GM21737 (cell line): ENCODE measurements around the gene CADM2.
"Not testable (repeated sequence)": the region's sequence is repeated elsewhere in the genome, so short reads cannot be mapped to it uniquely, and the experiment has no call there.

Source experiments
- ATAC-seq: cut with Tn5 transposase; IDR thresholded peaks from one replicate; pipeline ENCODE4 v1.9.1; 2021; ENCODE audit warnings: mild to moderate bottlenecking, moderate library complexity; ENCODE audit not compliant: unreplicated experiment

The CADM2 gene

DNA sequence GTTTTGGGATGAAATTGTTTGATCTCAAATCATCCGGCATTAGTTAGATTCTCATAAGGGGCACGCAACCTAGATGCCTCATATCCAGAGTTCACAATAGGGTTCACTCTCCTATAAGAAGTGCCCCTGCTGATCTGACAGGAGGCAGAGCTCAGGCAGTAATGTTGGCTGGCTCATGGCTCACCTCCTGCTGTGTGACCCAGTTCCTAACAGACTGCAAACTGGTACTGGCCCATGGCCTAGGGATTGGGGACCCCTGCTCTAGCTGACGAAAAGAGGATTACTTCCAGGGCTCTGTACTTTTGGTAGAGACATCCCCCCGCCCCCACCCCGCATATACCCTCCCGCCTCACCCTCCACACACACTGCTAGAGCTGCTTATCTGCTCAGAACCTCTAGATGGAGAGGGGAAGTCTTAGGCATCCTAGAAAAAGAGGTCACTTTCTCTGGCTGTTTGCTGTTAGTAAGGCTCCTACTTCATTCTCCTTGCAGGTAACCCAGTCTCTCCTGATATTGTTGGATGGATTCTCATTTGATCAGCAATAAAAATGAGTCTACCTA is 923.1 kb downstream of the CADM2 start:
- no peak for ATAC-seq

DNA sequence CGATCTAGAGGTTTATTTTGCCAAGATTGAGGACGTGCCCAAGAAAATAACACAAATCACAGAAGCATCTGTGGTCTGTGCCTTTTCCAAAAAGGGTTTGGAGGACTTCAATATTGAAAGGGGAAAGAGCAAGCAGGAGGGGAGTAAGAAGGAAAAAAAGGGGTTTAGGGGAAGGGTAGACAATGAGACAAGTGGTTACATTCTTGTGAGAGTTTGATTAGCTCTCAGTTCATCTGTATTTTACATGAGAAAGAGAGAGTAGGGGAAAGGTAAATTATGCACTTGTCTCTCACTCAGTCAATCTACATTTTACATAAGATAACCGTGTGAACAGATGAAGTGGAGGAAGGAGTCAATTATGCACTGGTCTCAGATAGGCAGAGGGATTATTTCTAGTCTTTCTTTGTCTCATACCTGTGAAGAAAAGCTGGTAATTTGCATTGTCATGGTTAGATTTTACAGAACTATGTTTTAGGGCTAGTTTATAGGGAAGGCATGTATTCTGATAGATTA is 931.3 kb downstream of the CADM2 start:
- ATAC-seq = no peak

- ATAC-seq = no peak
Observed at GRCh38 chr3:85903434-85903833, 944.6 kb downstream of the CADM2 start.

DNA sequence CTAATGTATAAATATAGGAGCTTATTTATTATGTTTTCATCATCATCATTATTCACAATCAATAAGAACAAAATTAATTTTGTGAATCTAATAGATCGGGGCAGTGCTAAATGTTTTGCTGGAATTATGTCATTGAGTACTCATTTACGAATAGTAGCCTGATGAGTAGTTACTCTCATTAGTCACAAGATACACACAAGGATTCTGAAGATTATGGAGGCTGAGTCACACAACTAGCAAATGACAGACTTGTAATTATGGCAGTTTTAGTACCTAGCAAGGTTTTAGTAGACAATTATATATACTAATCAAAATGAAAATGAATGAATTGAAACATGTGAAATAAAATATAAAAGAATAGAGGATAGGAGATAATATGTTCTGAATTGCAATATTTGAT is 954.2 kb downstream of the CADM2 start:
- no peak for ATAC-seq

DNA sequence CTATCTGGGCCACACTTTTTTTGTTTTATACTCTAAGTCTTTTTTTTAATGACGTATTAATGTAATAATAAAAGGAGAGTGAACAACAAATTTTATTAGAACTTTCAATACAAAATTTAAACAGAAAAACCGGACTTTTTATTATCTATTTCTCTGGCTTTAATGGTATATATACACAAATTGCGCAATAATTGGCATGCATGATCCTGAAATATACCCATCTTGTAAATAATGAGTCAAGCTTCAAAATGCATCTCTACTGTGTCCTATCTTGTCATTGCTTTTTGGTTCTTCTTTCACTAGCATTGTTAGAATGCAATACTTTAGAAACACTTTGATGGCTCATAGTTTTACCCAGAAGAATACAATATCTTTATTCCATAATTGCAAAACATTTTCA is 963.6 kb downstream of the CADM2 start:
- no peak for ATAC-seq

- no peak for ATAC-seq
Observed at GRCh38 chr3:85930718-85931117, 971.9 kb downstream of the CADM2 start.

GRCh38 chr3:85933326-85933725 is 974.5 kb downstream of the CADM2 start:
- no peak for ATAC-seq

DNA sequence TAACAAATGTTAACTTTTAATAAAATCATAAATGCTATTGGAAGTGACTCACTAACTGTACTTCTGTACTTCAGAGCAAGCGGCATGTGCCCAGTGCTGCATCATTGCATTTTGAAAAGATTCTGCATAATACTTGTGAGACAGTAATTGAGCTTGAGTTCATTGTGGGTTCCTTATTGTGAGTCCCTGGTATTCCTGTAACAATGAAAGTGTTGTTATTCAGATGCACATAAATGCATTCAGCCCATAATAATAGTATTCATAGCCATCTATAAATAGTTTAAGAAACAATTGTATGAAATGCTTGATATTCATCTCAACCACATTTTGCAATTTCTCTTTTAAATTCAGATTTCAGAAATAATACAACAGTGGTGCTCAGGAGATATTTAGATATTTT is 976.4 kb downstream of the CADM2 start:
- no peak for ATAC-seq

DNA sequence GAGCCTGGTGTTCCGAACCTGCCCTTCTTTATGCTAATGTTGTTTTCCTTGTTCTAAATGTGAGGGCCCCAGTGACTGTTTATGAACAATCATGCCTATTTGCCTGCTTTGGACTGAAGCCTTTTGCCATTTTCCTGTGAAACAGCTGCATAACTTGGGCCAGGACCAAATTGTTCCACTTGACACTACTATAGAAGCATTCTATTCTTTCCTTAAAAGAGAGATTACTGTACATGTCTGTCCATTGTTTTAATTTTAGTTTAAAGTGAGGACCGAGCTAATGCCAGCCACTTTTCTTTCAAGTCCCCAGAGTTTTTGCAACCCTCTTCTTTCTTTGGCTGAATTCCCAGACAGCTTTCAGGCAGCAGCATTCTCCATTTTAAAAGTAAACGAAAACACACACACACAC is 980.3 kb downstream of the CADM2 start:
- no peak for ATAC-seq

GRCh38 chr3:85950435-85950834 is 991.6 kb downstream of the CADM2 start:
- ATAC-seq = no peak

DNA sequence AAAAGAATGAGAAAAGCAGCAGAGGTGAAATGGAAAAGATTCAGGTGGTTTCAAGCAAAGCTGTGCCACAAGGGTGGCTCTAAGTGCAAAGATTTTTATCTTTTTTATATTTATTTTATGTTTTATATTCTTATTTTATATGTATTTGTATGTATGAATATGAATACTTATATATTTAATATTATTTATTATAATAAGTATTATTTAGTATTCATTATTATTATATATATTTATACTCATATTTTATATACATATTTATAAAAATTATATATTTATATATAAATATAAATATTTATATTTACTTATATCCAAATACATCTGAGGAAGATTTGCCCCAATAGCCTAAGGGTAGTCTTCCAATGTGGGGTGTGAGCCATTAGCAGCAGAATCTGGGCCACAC is 1002.0 kb downstream of the CADM2 start:
- no peak for ATAC-seq

DNA sequence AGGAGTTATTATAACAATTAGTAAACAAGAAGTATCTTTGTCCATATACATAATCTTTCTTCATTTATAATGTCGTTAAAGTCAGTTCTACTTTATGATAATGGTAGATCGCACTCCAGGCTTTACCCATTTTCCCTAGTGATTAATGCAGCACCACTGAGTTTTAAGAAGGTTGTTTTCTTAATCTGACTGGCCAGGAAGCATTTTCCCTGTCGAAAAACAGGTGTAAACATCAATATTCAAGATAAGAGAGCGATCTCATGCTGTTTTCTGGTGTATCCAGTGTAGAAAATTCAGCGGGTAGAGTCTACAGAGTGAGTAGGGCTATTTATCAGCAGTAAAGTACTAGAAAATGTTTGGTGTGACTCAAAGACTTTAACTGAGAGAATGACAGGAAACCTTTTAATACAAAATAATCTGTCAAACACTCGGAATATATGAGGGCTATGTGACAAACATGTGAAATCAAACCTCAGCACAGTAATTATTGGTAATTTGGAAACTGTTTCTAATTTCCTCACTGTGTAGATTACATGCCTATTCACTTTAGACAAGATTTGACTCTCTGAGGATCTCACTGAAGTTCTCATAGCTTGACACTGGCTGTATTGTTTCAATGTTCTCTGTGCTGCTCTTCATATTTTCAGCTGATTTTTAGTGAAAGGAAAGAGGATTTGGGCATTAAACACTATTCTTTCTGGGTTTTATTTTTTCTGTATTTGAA is 1019.0 kb downstream of the CADM2 start:
- no peak for ATAC-seq

DNA sequence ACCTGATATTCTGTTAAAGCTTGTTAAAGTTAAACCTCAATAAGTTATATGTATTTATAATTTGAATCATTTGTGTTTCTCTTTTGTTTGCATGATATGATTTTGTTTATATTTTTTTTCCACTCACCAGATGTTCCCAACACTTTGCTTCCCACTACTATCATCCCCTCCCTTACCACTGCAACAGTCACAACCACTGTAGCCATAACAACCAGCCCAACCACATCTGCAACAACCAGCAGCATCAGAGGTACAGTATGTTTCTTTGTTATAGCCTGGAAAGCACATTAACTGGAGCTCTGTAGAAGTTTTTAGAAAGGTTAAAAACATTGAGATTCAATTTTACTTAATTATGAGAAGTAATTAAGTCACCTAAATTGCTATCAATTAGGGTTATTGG is 1020.2 kb downstream of the CADM2 start:
- no peak for ATAC-seq

GRCh38 chr3:85989581-85989980 is 1030.8 kb downstream of the CADM2 start:
- ATAC-seq = not testable (repeated sequence)

DNA sequence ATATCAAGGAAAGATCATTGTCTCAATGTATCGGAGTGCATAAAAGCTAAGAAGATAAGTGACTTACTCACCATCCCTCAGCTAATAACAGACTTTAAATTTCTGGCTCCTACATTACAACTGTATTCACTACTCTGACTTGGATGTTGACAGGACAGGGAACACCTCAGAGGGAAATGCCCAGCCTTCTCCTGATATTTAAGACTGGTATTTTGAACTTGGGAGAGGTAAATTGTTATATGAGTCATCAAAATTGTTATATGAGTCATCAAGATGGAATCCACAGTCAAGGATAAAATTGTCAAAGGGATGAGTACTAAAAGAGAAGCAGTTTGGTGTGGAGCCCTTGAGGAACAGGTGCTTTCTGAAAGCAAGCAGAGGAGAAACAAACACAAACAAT is 1070.8 kb downstream of the CADM2 start:
- no peak for ATAC-seq

DNA sequence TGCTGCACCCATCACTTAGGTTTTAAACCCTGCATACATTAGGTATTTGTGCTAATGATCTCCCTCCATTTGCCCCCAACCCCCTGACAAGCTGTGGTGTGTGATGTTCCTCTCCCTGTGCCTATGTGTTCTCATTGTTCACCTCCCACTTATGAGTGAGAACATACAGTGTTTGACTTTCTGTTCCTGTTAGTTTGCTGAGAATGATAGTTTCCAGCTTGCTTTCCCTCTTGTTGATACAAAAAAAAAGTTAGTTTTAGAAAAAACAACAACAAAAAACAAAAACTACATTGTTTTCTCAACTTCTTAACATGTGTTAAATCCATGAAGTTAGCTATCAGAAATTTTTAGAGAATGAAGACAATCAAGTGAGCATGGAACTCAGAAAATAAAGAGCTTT is 1079.1 kb downstream of the CADM2 start:
- ATAC-seq = no peak

GRCh38 chr3:86046436-86047136 is 1087.8 kb downstream of the CADM2 start:
- ATAC-seq = no peak

DNA sequence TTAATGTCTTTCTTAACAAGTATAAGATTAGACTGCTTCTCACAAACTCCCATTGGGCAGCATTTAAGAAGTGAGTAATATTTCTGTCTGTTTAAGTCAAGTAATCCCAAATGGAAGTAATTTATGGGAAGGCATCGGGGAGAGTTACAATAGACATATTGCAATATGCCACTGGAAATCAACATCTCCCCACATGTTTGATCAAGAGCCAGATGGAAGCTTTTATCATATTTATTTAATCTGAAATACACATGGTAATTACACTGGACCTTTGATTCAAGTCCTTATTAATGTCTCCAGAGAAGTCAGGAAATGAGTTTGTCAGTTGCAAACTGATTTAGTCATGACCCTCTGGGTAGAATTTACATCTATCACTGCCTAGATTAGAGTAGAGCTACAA is 1088.4 kb downstream of the CADM2 start:
- ATAC-seq = no peak

GRCh38 chr3:86051058-86051457 is 1092.3 kb downstream of the CADM2 start:
- no peak for ATAC-seq

DNA sequence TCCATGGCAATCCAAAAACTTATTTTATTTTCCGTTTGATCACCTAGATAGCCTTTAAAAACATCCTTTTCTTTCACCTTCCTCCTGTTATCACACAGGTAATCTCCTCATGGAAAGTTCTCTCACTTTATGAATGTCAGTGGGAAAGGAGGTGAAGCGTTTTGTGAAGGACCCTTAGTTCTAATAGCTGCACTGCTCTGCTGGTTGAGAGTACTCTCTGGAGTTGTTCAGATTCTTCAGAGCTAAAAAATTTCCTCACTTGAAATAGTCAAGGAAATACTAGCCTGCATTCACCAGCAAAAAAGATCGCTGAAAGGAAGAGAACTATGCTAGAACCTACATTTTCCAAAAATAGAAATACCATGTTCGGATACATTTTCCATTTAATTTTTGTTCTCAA is 1097.2 kb downstream of the CADM2 start:
- no peak for ATAC-seq

DNA sequence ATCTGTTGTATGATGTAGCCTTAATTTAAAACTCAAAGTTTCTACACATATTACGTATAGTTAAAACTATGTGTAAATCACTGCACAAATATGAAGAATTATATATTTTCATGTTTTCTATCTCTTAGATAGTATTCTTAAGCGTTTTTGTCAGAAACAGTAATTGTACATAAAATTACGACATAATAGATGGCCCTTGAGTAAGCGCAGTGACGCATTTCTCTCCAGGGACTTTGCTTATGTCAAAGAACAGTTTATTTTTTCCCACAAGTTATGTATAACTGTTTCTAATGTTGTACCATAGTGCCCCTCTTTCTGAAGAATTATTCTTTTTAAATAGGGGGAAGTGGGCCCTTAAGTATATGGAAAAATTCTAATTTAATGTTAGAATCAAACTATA is 1098.2 kb downstream of the CADM2 start:
- no peak for ATAC-seq

- ATAC-seq = no peak
Observed at GRCh38 chr3:86073799-86074198, 1115.0 kb downstream of the CADM2 start.
